Endothelial cell of umbilical vein (primary cell): Measurements from ENCODE around the gene SCAF8. TPM values are rescaled to one million over a fixed set of nuclear protein-coding genes. Genes with fewer than 3 reads are reported as not detected.

ENCODE experiments used
- BruUV-seq: library from RNA; stranded (reverse); fragments of 400-500 nt; replicated peaks from 2 replicates; lab custom pipeline; 2021; lab: Mats Ljungman, UMichigan
- CTCF ChIA-PET: fragments of 300-600, 350-600 bp; sonication (Branson Sonifier 250); formaldehyde crosslinking; loops from one replicate; lab custom pipeline; 2021; ENCODE audit warnings: antibody characterized with exemption, inconsistent platforms; lab: Charles Lee
- POLR2A ChIA-PET: fragments of 300-600, 350-600 bp; sonication (Branson Sonifier 250); formaldehyde crosslinking; loops from one replicate; lab custom pipeline; 2021; ENCODE audit warnings: antibody characterized with exemption, inconsistent platforms; lab: Charles Lee
- DNase-seq: peaks from one replicate; pipeline ENCODE4 v3.0.0-alpha.2; 2011; ENCODE audit warnings: low read depth, low spot score
- FAIRE-seq: peaks from 2 replicates; lab custom pipeline; 2011; peaks lifted over from hg19 to GRCh38; lab: Jason Lieb, UNC
- H2AFZ ChIP-seq: 2 replicates; pipeline ENCODE4 v1.6.0; 2012; ENCODE audit warnings: low read depth, low read length, control low read depth, inconsistent platforms
- H3K27ac ChIP-seq: 2 replicates; pipeline ENCODE4 v1.5.1; 2011; ENCODE audit warnings: low read depth, mild to moderate bottlenecking, control low read depth, low read length, moderate library complexity; ENCODE audit not compliant: insufficient read depth
- H3K27me3 ChIP-seq, 2 experiments: 2 replicates each; pipeline versions ENCODE4 v1.6.0 to v1.6.1; 2011; ENCODE audit warnings: low read length in 2 of 2, mixed read lengths in 1 of 2; ENCODE audit not compliant: control insufficient read depth in 2 of 2, insufficient read depth in 2 of 2
- H3K36me3 ChIP-seq, 2 experiments: 2 replicates in 1 of 2; 3 replicates in 1 of 2; pipeline ENCODE4 v1.5.1; 2011; ENCODE audit warnings: low read length in 2 of 2, mild to moderate bottlenecking in 1 of 2, moderate library complexity in 1 of 2; ENCODE audit not compliant: control insufficient read depth in 2 of 2, insufficient read depth in 2 of 2; ENCODE audit errors: extremely low read depth in 1 of 2
- H3K4me1 ChIP-seq: 3 replicates; pipeline ENCODE4 v1.5.1; 2011; ENCODE audit warnings: mild to moderate bottlenecking, low read length; ENCODE audit not compliant: control insufficient read depth, insufficient read depth; ENCODE audit errors: extremely low read depth
- H3K4me2 ChIP-seq: 2 replicates; pipeline ENCODE4 v1.6.1; 2011; ENCODE audit warnings: low read length, control low read depth, mixed read lengths; ENCODE audit not compliant: insufficient read depth
- H3K4me3 ChIP-seq, 3 experiments: fragments of 200-600 bp in 1 of 3; sonication (generic), shearing (Covaris generic) in 1 of 3; replicated peaks in 1 of 3; 2 replicates each; pipeline ENCODE4 v1.5.1; 2011 to 2016; ENCODE audit warnings: control low read depth in 3 of 3, low read length in 3 of 3, mild to moderate bottlenecking in 2 of 3, inconsistent platforms in 1 of 3, low read depth in 1 of 3, moderate library complexity in 1 of 3; ENCODE audit not compliant: insufficient read depth in 1 of 3
- H3K79me2 ChIP-seq: 2 replicates; pipeline ENCODE4 v1.6.0; 2012; ENCODE audit warnings: low read length, inconsistent platforms; ENCODE audit not compliant: control insufficient read depth, insufficient read depth
- H3K9ac ChIP-seq: replicated peaks from 2 replicates; pipeline ENCODE3; 2011; ENCODE audit warnings: low read length, control low read depth; ENCODE audit not compliant: insufficient read depth; ENCODE audit errors: extremely low read depth
- H3K9me1 ChIP-seq: replicated peaks from 3 replicates; pipeline ENCODE4 v1.6.0; 2011; ENCODE audit warnings: mild to moderate bottlenecking, low read length; ENCODE audit not compliant: control insufficient read depth, insufficient read depth; ENCODE audit errors: extremely low read depth
- H3K9me3 ChIP-seq: replicated peaks from 2 replicates; pipeline ENCODE4 v1.5.1; 2012; ENCODE audit warnings: low read length, inconsistent platforms; ENCODE audit not compliant: control insufficient read depth, insufficient read depth
- H4K20me1 ChIP-seq: replicated peaks from 2 replicates; pipeline ENCODE3; 2011; ENCODE audit warnings: mild to moderate bottlenecking, low read length; ENCODE audit not compliant: control insufficient read depth, insufficient read depth; ENCODE audit errors: extremely low read depth
- CTCF ChIP-seq, 2 donors: IDR thresholded peaks; 1 replicate in 1 of 2; 2 replicates in 1 of 2; pipeline ENCODE4 v1.5.1; 2011; ENCODE audit warnings: low read length in 2 of 2, mild to moderate bottlenecking in 2 of 2, moderate library complexity in 2 of 2, control low read depth in 1 of 2, inconsistent platforms in 1 of 2, low read depth in 1 of 2; ENCODE audit not compliant: insufficient read depth in 1 of 2; ENCODE audit errors: extremely low read depth in 1 of 2
- EZH2 ChIP-seq: IDR thresholded peaks from 2 replicates; pipeline ENCODE4 v1.6.1; 2012; ENCODE audit warnings: borderline replicate concordance, low read depth, mild to moderate bottlenecking, moderate library complexity, low read length, inconsistent platforms; ENCODE audit not compliant: severe bottlenecking
- FOS ChIP-seq: IDR thresholded peaks from 2 replicates; pipeline ENCODE4 v1.6.1; 2011; ENCODE audit warnings: mild to moderate bottlenecking, low read length, moderate library complexity, borderline replicate concordance; ENCODE audit not compliant: insufficient read depth
- GATA2 ChIP-seq: IDR thresholded peaks from 2 replicates; pipeline ENCODE4 v1.7.0; 2011; ENCODE audit warnings: low read depth, mild to moderate bottlenecking, moderate library complexity, mixed read lengths, low read length; ENCODE audit not compliant: insufficient read length, insufficient read depth
- JUN ChIP-seq: IDR thresholded peaks from 2 replicates; pipeline ENCODE4 v1.6.1; 2011; ENCODE audit warnings: borderline replicate concordance, low read depth; ENCODE audit not compliant: insufficient read length, insufficient read depth
- MAX ChIP-seq: IDR thresholded peaks from 2 replicates; pipeline ENCODE4 v1.6.1; 2011; ENCODE audit not compliant: insufficient read depth, insufficient read length
- POLR2AphosphoS5 ChIP-seq: IDR thresholded peaks from 2 replicates; pipeline ENCODE4 v1.6.1; 2012; ENCODE audit warnings: low read depth, mild to moderate bottlenecking, control low read depth, low read length, moderate library complexity; ENCODE audit not compliant: insufficient read depth
- dilution Hi-C: fragments of 300-500 bp; cut with MboI; formaldehyde crosslinking; loops from one replicate; pipeline ENCODE4 v1.15.0; 2019; ENCODE audit warnings: low sequenced_read_pairs; ENCODE audit not compliant: extremely low pct_ligation_motif_present
- intact Hi-C: fragments of 100-400 bp; cut with micrococcal nuclease; formaldehyde crosslinking; loops from one replicate; pipeline ENCODE4 v1.10.0; 2022
- polyA plus RNA-seq, 4 experiments: library from polyadenylated mRNA; depleted of rRNA in 3 of 4; stranded (reverse) in 3 of 4; unstranded in 1 of 4; fragments of >200 nt; gene quantifications; 2 replicates each; pipeline versions ENCODE4 v1.2.1 to v1.2.3, GENCODE V29; 2011 to 2012; ENCODE audit warnings: missing spikeins in 1 of 4
- total RNA-seq: library from RNA; stranded (reverse); gene quantifications from 2 replicates; pipeline ENCODE4 v1.2.3, GENCODE V29; 2021

Gene SCAF8
- total and polyA plus RNA-seq, 2 donors (not counting 3 experiments of a cell fraction or from before 2014, with no cell fraction given) = 11.7 to 37.8 TPM

GRCh38 chr6:154719433-154719832 is 13.8 kb upstream of the SCAF8 start:
- H3K4me3 ChIP-seq = no peak overlapping the region
- H3K9me1 ChIP-seq = no peaks in the 10 kb centered on the region
- no peaks in the 10 kb centered on the region for H3K9me3 ChIP-seq
- FAIRE-seq = no peak
- CTCF ChIA-PET = interaction anchor here (1.0 to 1.9 kb wide), 2 partner anchors 14 to 44 kb away, joined by 3 to 8 read pairs; no protein-coding TSS in a partner anchor
- H3K4me1 ChIP-seq = no peaks in the 10 kb centered on the region
- H2AFZ ChIP-seq = no peak overlapping the region
- no peak overlapping the region for H3K4me2 ChIP-seq
- intact Hi-C loops = no loop called here
- no peaks in the 10 kb centered on the region for H3K27me3 ChIP-seq
- no peaks in the 10 kb centered on the region for H4K20me1 ChIP-seq
- TF ChIP-seq POLR2AphosphoS5 (no peak), MAX (no peak), JUN (no peak), GATA2 (no peak), FOS (no peak), CTCF (IDR thresholded peaks at IDR 0.05; ENCODE audit: extremely low read depth in 1 of 2, insufficient read depth in 1 of 2, low read depth in 1 of 2, low read length in 2 of 2) (no peak), EZH2 (no peak)
- no peaks in the 10 kb centered on the region for H3K79me2 ChIP-seq
- no peaks in the 10 kb centered on the region for H3K36me3 ChIP-seq
- no TSS peak for BruUV-seq
- no peak overlapping the region for H3K9ac ChIP-seq
- no peak for DNase-seq
- no peak overlapping the region for H3K27ac ChIP-seq
- POLR2A ChIA-PET = interaction anchor here (0.7 kb wide), 1 partner anchor 316 kb away, joined by 4 read pairs; no protein-coding TSS in a partner anchor
- dilution Hi-C loops = no loop called here
